SU-DHL-6 (cell line): ENCODE measurements around the gene MALRD1.

Experiments used
- H2AFZ ChIP-seq: fragments of 200-600 bp; sonication (generic); 2 replicates; pipeline ENCODE4 v1.6.1; 2014; ENCODE audit warnings: low read depth, mild to moderate bottlenecking, moderate library complexity, mixed read lengths, antibody characterized with exemption, low read length; ENCODE audit not compliant: severe bottlenecking
- H3F3A ChIP-seq: fragments of 200-600 bp; shearing (Covaris generic); 2 replicates; pipeline ENCODE4 v1.6.0; 2016; ENCODE audit warnings: antibody characterized with exemption, mild to moderate bottlenecking; ENCODE audit not compliant: insufficient read depth
- H3K27ac ChIP-seq: fragments of 200-600 bp; sonication (generic); 2 replicates; pipeline ENCODE4 v1.5.1; 2016; ENCODE audit warnings: low read depth, mild to moderate bottlenecking, low read length, moderate library complexity, mixed read lengths
- H3K27me3 ChIP-seq: fragments of 200-600 bp; sonication (generic), shearing (Covaris generic); 2 replicates; pipeline ENCODE4 v1.6.0; 2014; ENCODE audit warnings: mild to moderate bottlenecking, low read length
- H3K36me3 ChIP-seq: fragments of 200-600 bp; sonication (generic); 2 replicates; pipeline ENCODE4 v1.6.1; 2014; ENCODE audit warnings: mild to moderate bottlenecking, low read length, mixed read lengths
- H3K4me2 ChIP-seq: fragments of 300-600, 200-600 bp; shearing (Covaris generic), sonication (generic); 2 replicates; pipeline ENCODE4 v1.6.0; 2014; ENCODE audit warnings: low read length, low read depth, mild to moderate bottlenecking; ENCODE audit not compliant: poor library complexity, severe bottlenecking
- H3K4me3 ChIP-seq: fragments of 200-600 bp; sonication (generic); 2 replicates; pipeline ENCODE4 v1.5.1; 2014; ENCODE audit warnings: antibody characterized with exemption, low read length, mild to moderate bottlenecking, mixed read lengths; ENCODE audit not compliant: insufficient read depth, poor library complexity, severe bottlenecking
- H3K79me2 ChIP-seq: fragments of 200-600 bp; sonication (generic); 2 replicates; pipeline ENCODE4 v1.6.1; 2014; ENCODE audit warnings: mild to moderate bottlenecking, low read length, moderate library complexity; ENCODE audit not compliant: insufficient read depth
- H3K9ac ChIP-seq: fragments of 200-600 bp; sonication (generic); 2 replicates; pipeline ENCODE4 v1.7.0; 2014; ENCODE audit warnings: mild to moderate bottlenecking, low read length
- H3K9me2 ChIP-seq: fragments of 200-600 bp; sonication (generic); replicated peaks from 2 replicates; pipeline ENCODE4 v1.6.1; 2014; ENCODE audit warnings: low read length; ENCODE audit not compliant: insufficient read depth
- H3K9me3 ChIP-seq: fragments of 200-600 bp; sonication (generic); 2 replicates; pipeline ENCODE4 v1.6.1; 2014; ENCODE audit warnings: low read length, mixed read lengths; ENCODE audit not compliant: insufficient read depth
- H4K20me1 ChIP-seq: fragments of 200-600 bp; sonication (generic); 2 replicates; pipeline ENCODE4 v1.6.1; 2014; ENCODE audit warnings: low read depth, mild to moderate bottlenecking, antibody characterized with exemption, low read length, moderate library complexity, mixed read lengths
- EZH2phosphoT487 ChIP-seq: fragments of 200-600 bp; sonication (generic), shearing (Covaris generic); conservative IDR thresholded peaks from 2 replicates; pipeline ENCODE4 v1.6.1; 2018; ENCODE audit warnings: mild to moderate bottlenecking, antibody characterized with exemption, low read length, moderate library complexity, mixed read lengths
- TF ChIP-seq, protein P1 (sequence below): fragments of 200-600 bp; sonication (generic); IDR thresholded peaks from one replicate; pipeline ENCODE4 v1.5.1; 2017; ENCODE audit warnings: antibody characterized with exemption, mild to moderate bottlenecking, low read length, moderate library complexity; ENCODE audit not compliant: insufficient read depth, poor library complexity, severe bottlenecking

Gene MALRD1

DNA sequence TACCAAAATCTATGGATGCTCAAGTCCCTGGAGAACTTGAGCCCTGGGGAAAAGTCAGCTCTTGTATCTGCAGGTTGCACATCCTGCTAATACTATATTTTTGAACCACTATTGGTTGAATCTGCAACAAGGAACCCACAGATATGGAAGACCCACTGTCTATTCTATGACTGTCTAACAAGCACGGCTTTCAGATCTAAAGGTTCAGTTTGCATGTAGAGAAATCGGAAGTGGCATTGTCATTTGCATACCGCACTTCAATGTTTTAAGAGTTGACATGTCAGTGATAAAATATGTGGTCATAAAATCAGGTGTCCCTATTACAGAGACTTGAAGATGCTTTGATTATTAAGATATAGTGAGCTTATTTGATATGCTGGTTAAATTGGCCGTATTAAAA is 95.6 kb downstream of the MALRD1 start:
- TF ChIP-seq, protein P1, sequence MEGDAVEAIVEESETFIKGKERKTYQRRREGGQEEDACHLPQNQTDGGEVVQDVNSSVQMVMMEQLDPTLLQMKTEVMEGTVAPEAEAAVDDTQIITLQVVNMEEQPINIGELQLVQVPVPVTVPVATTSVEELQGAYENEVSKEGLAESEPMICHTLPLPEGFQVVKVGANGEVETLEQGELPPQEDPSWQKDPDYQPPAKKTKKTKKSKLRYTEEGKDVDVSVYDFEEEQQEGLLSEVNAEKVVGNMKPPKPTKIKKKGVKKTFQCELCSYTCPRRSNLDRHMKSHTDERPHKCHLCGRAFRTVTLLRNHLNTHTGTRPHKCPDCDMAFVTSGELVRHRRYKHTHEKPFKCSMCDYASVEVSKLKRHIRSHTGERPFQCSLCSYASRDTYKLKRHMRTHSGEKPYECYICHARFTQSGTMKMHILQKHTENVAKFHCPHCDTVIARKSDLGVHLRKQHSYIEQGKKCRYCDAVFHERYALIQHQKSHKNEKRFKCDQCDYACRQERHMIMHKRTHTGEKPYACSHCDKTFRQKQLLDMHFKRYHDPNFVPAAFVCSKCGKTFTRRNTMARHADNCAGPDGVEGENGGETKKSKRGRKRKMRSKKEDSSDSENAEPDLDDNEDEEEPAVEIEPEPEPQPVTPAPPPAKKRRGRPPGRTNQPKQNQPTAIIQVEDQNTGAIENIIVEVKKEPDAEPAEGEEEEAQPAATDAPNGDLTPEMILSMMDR: no peak
- no peak for TF ChIP-seq EZH2phosphoT487
- Histone ChIP-seq H3K4me2 (no peak overlapping the region), H3F3A (no peaks in the 10 kb centered on the region), H2AFZ (no peak overlapping the region), H3K9me2 (no peaks in the 10 kb centered on the region), H3K79me2 (no peaks in the 10 kb centered on the region), H3K9me3 (no peaks in the 10 kb centered on the region), H3K36me3 (no peaks in the 10 kb centered on the region), H3K27me3 (no peaks in the 10 kb centered on the region), H3K9ac (no peak overlapping the region), H3K27ac (no peak overlapping the region), H4K20me1 (no peaks in the 10 kb centered on the region), H3K4me3 (no peak overlapping the region)

DNA sequence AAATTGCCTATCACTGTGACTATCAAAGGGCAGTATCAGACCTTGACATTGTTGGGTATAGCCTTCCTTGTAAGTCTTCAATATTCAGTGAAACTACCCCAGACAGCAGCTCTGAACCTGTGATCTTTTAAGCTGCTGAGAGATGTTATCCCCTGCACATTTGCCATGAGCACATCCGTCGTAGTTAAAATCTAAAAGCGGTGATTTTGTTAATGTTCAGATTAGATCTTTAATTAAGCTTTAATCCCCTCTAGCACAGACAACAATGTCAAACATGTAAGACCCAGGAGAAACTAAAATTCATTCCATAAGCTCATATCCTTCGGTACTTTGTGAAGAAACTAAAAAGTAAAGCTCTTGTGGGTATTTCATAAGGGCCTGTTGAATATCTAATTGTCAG is 105.8 kb downstream of the MALRD1 start:
- TF ChIP-seq EZH2phosphoT487: no peak
- TF ChIP-seq, protein P1: no peak
- no peaks in the 10 kb centered on the region for H3K9me3 ChIP-seq
- H4K20me1 ChIP-seq: no peaks in the 10 kb centered on the region
- H3K9me2 ChIP-seq: no peaks in the 10 kb centered on the region; the same call in 1 of the 2 replicates
- H3K79me2 ChIP-seq: no peaks in the 10 kb centered on the region
- H3K27me3 ChIP-seq: no peaks in the 10 kb centered on the region
- H3K4me3 ChIP-seq: no peak overlapping the region
- no peaks in the 10 kb centered on the region for H3F3A ChIP-seq
- no peak overlapping the region for H3K9ac ChIP-seq
- H3K4me2 ChIP-seq: no peak overlapping the region
- no peaks in the 10 kb centered on the region for H3K36me3 ChIP-seq
- no peak overlapping the region for H2AFZ ChIP-seq
- no peak overlapping the region for H3K27ac ChIP-seq

DNA sequence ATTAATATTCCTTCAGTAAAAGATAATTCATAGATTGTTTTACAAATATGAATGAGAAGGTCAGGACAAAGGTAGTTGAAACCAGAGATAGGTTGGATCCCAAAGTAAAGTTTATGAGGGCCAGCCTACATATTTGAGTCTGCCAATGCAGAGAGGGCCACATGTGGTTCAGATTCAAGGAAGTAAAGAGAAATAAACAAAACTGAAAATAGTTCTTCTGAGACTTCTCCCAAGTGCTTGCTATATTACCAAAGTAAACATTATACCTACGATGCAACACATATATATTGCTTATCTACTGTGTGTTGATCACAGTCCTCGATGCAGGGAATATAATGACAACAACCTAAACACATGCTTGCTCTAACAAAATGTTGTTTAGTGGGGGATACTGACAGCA is 109.8 kb downstream of the MALRD1 start:
- Histone ChIP-seq H3K4me3 (no peak overlapping the region), H3K36me3 (no peaks in the 10 kb centered on the region), H3K9me2 (no peaks in the 10 kb centered on the region), H3K27me3 (no peaks in the 10 kb centered on the region), H3F3A (no peaks in the 10 kb centered on the region), H3K4me2 (no peak overlapping the region), H4K20me1 (no peaks in the 10 kb centered on the region), H3K27ac (no peak overlapping the region), H2AFZ (no peak overlapping the region), H3K9ac (no peak overlapping the region), H3K9me3 (no peaks in the 10 kb centered on the region), H3K79me2 (no peaks in the 10 kb centered on the region)
- no peak for TF ChIP-seq EZH2phosphoT487
- TF ChIP-seq, protein P1: no peak
